ENCODE data around the gene NAT8L. TPM values are rescaled to one million over a fixed set of nuclear protein-coding genes. Genes with fewer than 3 reads are reported as not detected.

The NAT8L gene
- total and polyA plus RNA-seq, 2 donors (not counting 3 experiments of a cell fraction or from before 2014, with no cell fraction given), result 0.10 to 0.11 TPM

DNA sequence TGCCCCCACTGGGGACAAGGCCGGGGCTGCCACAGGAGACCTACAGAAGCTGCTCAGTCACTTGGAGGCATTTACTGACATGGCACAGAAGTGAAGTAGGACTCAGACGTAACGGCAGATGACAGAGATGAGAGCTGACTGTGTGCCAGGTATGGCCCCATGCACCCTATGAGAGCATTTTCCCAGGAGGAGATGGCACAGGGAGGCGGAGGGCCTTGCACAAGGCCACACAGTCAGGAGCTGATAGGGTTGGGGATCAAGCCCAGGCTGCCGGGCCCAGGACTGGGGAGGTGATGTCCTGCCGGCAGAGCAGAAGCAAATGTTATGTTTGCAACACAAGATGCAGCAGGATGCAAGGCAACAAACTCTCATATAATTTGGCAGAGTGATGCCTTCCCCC is 34.1 kb downstream of the NAT8L start:
- H3K79me2 ChIP-seq (ENCODE audit: control insufficient read depth, insufficient read depth, low read length), result no peaks in the 10 kb centered on the region
- H3K9me3 ChIP-seq (replicated peaks; ENCODE audit: control insufficient read depth, insufficient read depth, low read length), result no peaks in the 10 kb centered on the region
- POLR2A ChIA-PET, result no interaction called here
- BruUV-seq (replicated peaks), result no TSS peak
- CTCF ChIA-PET, result interaction anchor here (1.0 kb wide), 1 partner anchor 9 kb away, joined by 4 read pairs; no protein-coding TSS in a partner anchor
- H3K9me1 ChIP-seq (replicated peaks; ENCODE audit: control insufficient read depth, extremely low read depth, insufficient read depth, low read length), result no peaks in the 10 kb centered on the region
- peaks cover 7 to 8% of the 10 kb centered on the region in 2 experiments for H3K27me3 ChIP-seq (ENCODE audit: control insufficient read depth in 2 of 2, insufficient read depth in 2 of 2, low read length in 2 of 2)
- TF ChIP-seq FOS (IDR thresholded peaks at IDR 0.05; ENCODE audit: borderline replicate concordance, insufficient read depth, low read length), result no peak
- TF ChIP-seq CTCF (IDR thresholded peaks at IDR 0.05; ENCODE audit: extremely low read depth in 1 of 2, insufficient read depth in 1 of 2, low read depth in 1 of 2, low read length in 2 of 2), result no peak
- TF ChIP-seq POLR2AphosphoS5 (IDR thresholded peaks at IDR 0.05; ENCODE audit: insufficient read depth, low read depth, low read length), result no peak
- no peak for TF ChIP-seq JUN (IDR thresholded peaks at IDR 0.05; ENCODE audit: borderline replicate concordance, insufficient read depth, insufficient read length, low read depth)
- no peak for TF ChIP-seq POLR2A (IDR thresholded peaks at IDR 0.05; ENCODE audit: low read depth, low read length)
- TF ChIP-seq MYC (IDR thresholded peaks at IDR 0.05; ENCODE audit: low read depth, low read length), result no peak
- no peak for TF ChIP-seq GATA2 (IDR thresholded peaks at IDR 0.05; ENCODE audit: insufficient read depth, insufficient read length, low read depth, low read length)
- no peak for TF ChIP-seq EZH2 (IDR thresholded peaks at IDR 0.05; ENCODE audit: borderline replicate concordance, low read depth, low read length, severe bottlenecking)
- TF ChIP-seq, protein P1, sequence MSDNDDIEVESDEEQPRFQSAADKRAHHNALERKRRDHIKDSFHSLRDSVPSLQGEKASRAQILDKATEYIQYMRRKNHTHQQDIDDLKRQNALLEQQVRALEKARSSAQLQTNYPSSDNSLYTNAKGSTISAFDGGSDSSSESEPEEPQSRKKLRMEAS (IDR thresholded peaks at IDR 0.05; ENCODE audit: insufficient read depth, insufficient read length), result no peak
- no peaks in the 10 kb centered on the region for H3K4me1 ChIP-seq (ENCODE audit: control insufficient read depth, extremely low read depth, insufficient read depth, low read length)
- H3K4me2 ChIP-seq (ENCODE audit: insufficient read depth, low read length), result no peak overlapping the region
- intact Hi-C loops (cut with micrococcal nuclease) (no loop called here), dilution Hi-C loops (cut with MboI; ENCODE audit: extremely low pct_ligation_motif_present, low sequenced_read_pairs) (no loop called here)
- DNase-seq (ENCODE audit: low read depth, low spot score) (no peak), FAIRE-seq (no peak)
- H3K36me3 ChIP-seq (ENCODE audit: control insufficient read depth in 2 of 2, extremely low read depth in 1 of 2, insufficient read depth in 2 of 2, low read length in 2 of 2), result no peaks in the 10 kb centered on the region
- H4K20me1 ChIP-seq (replicated peaks; ENCODE audit: control insufficient read depth, extremely low read depth, insufficient read depth, low read length), result no peaks in the 10 kb centered on the region
- no peak overlapping the region for H2AFZ ChIP-seq (ENCODE audit: low read depth, low read length)
- H3K9ac ChIP-seq (replicated peaks; ENCODE audit: extremely low read depth, insufficient read depth, low read length), result no peak overlapping the region
- H3K27ac ChIP-seq (ENCODE audit: insufficient read depth, low read depth, low read length), result no peak overlapping the region
- no peak overlapping the region for H3K4me3 ChIP-seq (replicated peaks in 1 of 3; ENCODE audit: insufficient read depth in 1 of 3, low read depth in 1 of 3, low read length in 3 of 3)

All from endothelial cell of umbilical vein (primary cell).